T-helper 9 cell (primary cell): Measurements from ENCODE around the gene LRRIQ3.
"Not testable (repeated sequence)": the region's sequence is repeated elsewhere in the genome, so short reads cannot be mapped to it uniquely, and the experiment has no call there.

Experiments
- DNase-seq: peaks from one replicate; pipeline ENCODE4 v3.0.0-alpha.2; 2020
- total RNA-seq, 2 donors: gene quantifications; one replicate each; lab custom pipeline; 2026; lab: John Stamatoyannopoulos, UW

Gene LRRIQ3
- total RNA-seq: 1.2 to 4.1 reads per million in 2 donors

GRCh38 chr1:74197657-74198552, at the start of gene LRRIQ3, which contains the start of gene FPGT:
Gene LRRIQ3, minus strand, starts transcription at chr1:74198176. Its CDS starts 14,492 bp downstream, at chr1:74183684.
Gene FPGT, plus strand, starts transcription at chr1:74198242. Its CDS starts 37 bp downstream, at chr1:74198279.
- peak; percentile 95 for DNase-seq

- no peak for DNase-seq
Measured at GRCh38 chr1:74246315-74246714, 48.3 kb upstream of the LRRIQ3 start.

- DNase-seq: no peak
Measured at GRCh38 chr1:74245168-74245772, 47.3 kb upstream of the LRRIQ3 start.

DNA sequence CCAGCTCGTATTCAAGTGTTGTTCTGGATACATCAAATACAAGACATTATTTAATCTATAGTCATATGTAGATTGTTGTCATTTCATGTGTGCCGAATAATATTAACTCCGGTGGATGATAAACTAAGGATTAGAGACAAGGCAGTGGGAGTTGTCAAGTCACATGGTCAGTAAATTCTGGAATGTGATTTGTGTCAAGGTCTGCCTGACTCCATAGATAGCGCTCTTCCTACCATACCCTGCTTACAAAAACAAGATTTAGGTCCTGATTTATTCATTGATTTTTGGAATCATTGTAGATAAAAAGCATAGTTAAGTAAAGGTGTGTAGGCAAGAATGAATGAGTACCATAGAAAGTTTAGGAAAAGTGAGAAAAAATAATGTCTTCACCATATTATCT, 39.8 kb upstream of the LRRIQ3 start:
- no peak for DNase-seq

DNA sequence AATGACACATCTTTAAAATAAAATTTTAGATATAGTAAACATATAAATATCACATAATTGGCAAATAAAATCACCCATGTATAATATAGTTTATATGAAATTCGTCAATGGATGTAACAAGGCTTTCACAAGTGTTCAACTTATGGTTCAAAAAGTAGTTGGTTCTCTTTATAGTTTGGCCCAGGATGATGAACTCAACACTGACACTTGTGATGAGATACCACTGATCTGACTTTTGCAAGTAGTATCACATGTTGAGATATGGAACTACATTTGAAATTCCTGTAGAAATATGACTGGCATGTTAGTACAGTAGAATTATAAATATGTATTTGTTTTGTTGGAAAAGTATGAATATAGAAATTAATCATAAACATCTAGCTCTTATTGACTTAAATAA, 39.1 kb upstream of the LRRIQ3 start:
- DNase-seq: no peak

DNA sequence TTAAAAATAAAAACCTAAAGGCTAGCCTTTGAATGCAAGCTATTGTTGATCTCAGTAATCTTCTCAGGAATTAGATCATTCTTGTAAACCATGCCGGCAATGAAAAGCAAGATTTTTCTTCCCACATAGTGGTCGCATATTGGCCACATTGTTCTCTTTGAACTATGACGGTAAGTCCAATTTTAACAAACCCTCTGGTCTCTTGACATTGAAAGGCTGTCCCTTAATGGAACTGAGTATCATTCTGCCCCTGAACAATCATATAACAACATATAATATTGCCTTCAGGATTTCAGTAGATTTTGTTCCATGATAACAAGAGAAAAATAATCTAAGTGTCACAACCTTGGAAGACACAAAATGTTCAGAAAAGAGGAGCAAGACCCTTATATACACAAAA, 38.5 kb upstream of the LRRIQ3 start:
- DNase-seq: no peak

DNA sequence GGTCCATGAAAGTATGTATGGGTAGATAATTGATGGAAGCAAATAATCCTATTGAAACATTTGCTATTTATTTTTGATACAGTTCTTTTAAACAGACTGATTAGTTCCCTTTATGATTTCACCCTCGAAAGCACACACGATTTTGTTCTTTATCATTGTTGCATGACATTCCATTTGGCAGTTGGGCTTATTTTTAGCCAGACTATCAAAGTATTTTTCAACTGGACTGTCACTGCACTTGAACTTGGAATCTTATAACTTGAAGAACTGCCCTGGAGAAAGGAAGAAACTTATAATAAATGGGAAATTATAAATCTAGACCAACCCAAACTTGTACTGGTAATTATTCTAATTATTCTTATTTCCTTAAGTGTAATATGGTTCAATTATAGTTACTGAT, 37.2 kb upstream of the LRRIQ3 start, which contains the start of gene TNNI3K:
Gene TNNI3K, plus strand, starts transcription at position 235 of the 400 bp plus-strand sequence. Its CDS starts 65 bp downstream, at position 300.
- no peak for DNase-seq

GRCh38 chr1:74223453-74223852, 25.5 kb upstream of the LRRIQ3 start:
- no peak for DNase-seq

DNA sequence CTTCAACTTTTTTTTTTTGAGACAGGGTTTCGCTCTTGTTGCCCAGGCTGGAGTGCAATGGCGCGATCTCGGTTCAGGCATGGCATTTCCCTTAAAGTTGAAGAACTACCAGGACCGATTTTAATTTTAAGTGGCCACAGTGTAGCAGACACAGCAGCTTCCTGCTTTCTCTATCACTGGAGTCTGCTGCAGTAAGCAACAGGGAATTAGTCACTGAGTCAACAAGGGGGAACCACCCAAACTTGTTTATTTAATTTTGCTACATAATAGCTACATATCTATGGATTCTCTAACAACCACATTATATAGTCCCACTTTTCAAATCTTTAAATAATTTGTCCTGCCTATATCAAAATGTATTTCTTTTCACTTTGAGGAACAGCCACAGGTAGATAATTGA, 24.7 kb upstream of the LRRIQ3 start:
- DNase-seq: no peak

DNA sequence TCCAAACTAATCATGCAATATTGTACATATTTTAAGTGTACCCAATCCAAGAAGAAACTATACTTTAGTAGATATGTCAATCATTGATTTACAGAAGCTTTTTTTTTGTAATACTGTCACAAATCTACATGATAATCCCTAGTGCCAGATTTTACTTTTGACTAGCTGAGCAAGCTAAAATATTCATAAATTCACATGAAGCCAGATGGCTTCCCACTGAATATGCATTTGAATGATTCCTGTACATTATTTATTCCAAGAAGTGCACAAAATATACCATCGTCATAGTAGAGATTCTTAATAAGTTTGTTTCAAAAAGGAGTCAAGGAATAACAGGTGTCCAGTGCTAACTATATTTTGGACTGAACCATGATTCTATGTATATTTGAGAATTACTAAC, 17.3 kb upstream of the LRRIQ3 start:
- DNase-seq: no peak

DNA sequence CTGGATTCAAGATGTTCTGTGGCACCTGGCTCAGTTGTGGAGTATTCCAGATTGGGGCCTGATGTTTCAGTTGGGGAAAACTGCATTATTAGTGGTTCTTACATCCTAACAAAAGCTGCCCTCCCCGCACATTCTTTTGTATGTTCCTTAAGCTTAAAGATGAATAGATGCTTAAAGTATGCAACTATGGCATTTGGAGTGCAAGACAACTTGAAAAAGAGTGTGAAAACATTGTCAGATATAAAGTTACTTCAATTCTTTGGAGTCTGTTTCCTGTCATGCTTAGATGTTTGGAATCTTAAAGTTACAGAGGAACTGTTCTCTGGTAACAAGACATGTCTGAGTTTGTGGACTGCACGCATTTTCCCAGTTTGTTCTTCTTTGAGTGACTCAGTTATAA, 7.3 kb upstream of the LRRIQ3 start:
- DNase-seq: no peak

DNA sequence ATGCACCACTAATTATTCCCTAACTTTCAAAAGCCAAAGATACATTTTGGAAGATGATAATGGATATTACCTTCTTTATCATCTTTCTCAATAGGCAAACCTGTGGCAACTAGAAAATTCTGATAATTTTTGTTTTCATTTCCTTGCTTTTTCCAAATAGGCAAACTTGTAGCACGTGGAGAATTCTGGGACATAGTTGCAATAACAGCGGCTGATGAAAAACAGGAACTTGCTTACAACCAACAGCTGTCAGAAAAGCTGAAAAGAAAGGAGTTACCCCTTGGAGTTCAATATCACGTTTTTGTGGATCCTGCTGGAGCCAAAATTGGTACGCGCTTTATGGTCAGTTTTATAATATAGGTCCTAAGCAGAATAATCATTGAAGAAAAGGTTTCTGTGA, 1.5 kb upstream of the LRRIQ3 start:
- DNase-seq: no peak

DNA sequence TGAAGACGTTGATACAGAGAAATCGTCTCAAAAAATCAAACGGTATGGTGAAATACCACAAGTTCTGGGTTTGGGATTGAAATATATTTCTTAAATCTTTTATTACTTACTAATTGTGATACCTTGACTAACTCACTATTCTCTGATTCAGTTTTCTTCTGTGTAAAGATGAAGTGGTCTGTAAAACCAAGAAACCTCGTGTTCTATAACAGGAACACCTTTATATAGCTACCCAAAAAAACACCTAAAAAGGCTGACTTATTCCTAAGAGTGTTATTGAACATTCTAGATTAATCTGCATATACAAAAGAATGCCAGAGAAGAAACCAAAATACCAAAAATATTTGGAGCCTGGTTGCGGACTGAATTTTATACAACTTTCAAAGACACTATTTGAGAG, 721 bp downstream of the LRRIQ3 start:
- DNase-seq: no peak

GRCh38 chr1:74195339-74195738, 2.6 kb downstream of the LRRIQ3 start:
- no peak for DNase-seq

GRCh38 chr1:74193908-74194307, 4.1 kb downstream of the LRRIQ3 start:
- DNase-seq: no peak

DNA sequence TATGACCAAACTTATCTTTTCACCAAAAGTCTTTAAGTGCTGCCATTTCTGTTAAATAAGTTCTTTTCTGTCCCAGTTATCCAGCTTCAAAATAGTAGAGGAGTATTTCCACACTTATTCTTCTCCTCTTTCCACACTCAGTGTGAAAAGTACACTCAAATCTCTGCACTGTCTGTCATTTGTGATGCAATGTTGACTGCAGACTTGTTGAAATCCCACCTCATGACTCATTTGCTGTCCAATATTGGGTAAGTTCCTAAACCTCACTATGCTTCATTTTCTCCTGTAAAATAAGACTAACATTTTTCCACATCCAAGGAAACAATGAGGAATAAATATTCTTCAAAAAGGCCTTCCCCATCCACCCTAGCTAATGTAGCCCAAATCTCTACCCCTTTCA, 17.5 kb downstream of the LRRIQ3 start:
- DNase-seq: no peak

- not testable (repeated sequence) for DNase-seq
Measured at GRCh38 chr1:74174423-74174822, 23.6 kb downstream of the LRRIQ3 start.

DNA sequence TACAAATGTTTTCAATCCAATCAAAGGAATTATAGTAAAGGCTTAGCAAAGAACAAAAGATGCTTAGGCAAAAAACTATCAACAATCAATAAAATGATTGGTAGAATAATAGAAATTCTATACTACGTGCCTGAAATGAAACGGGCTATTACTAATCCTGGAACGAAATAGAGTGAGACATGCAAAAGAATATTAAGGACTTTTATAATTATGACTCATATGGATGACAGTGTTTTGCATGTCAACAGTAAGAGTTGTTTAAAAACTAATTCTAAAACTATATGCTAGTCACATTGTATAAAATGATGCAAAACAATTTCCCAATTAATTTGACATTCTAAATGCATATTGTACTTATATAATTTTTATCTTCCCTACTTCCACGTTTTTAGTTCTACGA, 35.6 kb downstream of the LRRIQ3 start:
- no peak for DNase-seq

DNA sequence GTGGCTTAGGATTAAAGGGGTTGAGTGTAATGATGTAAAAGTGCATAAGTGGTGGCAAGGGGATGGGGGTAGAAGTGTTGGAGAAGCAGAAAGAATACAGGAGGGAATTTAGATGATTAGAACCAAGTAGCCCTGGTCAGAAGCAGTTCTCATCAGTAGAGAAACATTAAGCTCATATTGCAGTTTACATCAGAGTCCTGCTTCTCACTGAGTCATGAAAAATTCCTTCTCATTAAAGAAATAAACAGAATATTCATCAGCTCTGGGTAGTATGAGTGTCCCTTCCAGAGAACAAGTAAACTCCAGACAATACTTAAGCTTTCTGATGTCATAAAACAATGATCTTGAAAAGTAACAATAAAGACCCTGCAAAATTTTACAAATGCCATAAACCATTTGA, 36.5 kb downstream of the LRRIQ3 start:
- no peak for DNase-seq

- no peak for DNase-seq
Measured at GRCh38 chr1:74160046-74160445, 37.9 kb downstream of the LRRIQ3 start.

DNA sequence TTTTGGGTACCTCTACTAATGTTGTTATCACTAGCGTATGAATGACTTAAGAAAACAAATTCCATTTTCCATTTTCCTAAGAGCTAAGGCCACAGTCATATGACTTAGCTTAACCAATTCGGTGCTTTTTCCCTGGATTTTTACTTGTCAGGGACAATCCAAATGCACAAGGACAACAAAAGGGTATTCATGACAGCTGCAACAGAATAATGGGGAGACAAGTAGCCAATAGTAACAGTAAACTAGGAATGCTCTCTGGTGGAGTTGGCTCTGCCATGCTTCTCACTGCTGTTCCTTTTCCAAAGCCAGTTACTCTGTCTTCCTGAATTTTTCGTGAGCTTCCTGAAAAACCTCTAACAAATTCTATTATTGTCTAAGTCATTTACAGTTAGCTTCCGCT, 52.9 kb downstream of the LRRIQ3 start:
- no peak for DNase-seq

DNA sequence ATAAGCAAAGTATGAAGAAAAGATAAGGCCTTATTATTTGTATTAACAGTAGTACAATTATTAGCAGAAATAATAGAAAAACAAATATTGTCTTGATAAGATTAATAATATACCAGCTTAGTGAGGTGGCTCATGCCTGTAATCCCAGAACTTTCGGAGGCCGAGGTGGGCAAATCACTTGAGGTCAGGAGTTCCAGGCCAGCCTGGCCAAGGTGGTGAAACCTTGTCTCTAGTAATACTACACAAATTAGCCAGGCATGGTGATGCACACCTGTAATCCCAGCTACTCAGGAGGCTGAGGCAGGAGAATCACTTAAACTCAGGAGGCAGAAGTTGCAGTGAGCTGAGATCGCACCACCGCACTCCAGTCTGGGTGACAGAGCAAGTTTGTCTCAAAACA, 80.6 kb downstream of the LRRIQ3 start:
- DNase-seq: not testable (repeated sequence)

DNA sequence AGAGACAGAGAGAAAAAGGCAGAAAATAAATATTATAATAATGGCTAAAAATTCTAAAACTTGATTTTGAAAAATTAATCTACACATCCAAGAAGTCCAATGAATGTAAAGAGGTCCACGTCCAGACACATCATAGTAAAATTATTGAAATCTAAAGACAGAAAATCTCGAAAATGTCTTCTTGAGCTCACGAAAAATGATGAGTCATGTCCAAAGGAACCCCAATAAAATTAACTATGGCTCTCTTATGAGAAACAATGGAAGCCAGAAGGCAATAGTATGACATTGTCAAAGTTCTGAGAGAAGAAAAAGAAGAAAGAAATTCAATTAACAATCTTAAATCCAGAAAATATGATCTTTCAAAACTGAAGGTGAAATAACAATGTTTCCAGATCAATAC, 84.6 kb downstream of the LRRIQ3 start:
- DNase-seq: no peak

DNA sequence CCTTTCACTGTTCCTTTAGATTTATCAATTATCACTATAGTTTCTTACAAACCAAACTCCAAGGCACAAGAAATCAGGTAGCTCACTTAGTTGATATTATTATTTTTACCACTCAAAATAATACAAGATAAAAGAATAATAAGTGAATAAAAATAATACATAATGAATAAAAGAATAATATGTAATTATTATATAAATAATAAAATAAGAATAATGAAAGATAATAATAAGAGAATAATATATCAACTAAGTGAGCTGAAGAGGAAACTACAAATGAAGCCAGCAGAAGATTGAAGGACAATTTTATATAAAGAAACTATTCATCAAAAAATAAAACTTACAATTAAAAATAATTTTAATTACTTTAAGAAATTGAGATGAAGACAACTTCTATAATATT, 90.6 kb downstream of the LRRIQ3 start:
- no peak for DNase-seq
